ENCODE data around the gene SNX14. TPM values are rescaled to one million over a fixed set of nuclear protein-coding genes. Genes with fewer than 3 reads are reported as not detected.
"Not testable (repeated sequence)": the region's sequence is repeated elsewhere in the genome, so short reads cannot be mapped to it uniquely, and the experiment has no call there.

Gene SNX14
- total and polyA plus RNA-seq, 12 donors: 21.3 to 52.5 (median 28.5) TPM

DNA sequence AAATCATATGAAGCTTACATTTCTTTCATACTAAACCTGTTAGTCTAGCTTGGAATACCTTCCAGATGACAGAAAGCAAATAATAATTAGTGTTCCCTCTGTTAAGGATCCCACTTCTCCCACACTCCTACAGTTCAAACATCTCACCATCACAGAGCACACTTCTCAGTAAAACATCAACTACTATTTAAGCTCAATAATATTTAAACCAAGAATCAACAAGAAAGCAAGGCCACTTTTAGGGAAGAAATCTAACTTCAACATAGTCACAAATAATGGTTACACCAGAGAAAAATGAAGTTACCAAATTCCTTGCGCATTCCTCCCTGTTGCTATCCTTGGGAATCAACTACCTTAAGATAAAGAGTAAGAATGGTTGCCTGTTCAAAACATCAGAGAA is 1.6 kb downstream of the SNX14 start:
- Histone ChIP-seq H3K36me3 (peaks cover 0 to 8% (median 0%) of the 10 kb centered on the region in 9 donors), H3K27me3 (no peaks in the 10 kb centered on the region), H3K9me3 (no peaks in the 10 kb centered on the region), H3K4me1 (peaks cover 0 to 32% (median 27%) of the 10 kb centered on the region in 9 donors), H3K27ac (peak overlapping the region in 1 of 10 donors; percentile 93), H3K4me3 (peak overlapping the region in 8 of 10 donors; percentile 66 to 97 (median 86))
- DNase-seq (no peak), ATAC-seq (no peak)
- WGBS, 2 donors: 100% methylated on average over 1 of the region's 1 CpG
- TF ChIP-seq, protein P1, sequence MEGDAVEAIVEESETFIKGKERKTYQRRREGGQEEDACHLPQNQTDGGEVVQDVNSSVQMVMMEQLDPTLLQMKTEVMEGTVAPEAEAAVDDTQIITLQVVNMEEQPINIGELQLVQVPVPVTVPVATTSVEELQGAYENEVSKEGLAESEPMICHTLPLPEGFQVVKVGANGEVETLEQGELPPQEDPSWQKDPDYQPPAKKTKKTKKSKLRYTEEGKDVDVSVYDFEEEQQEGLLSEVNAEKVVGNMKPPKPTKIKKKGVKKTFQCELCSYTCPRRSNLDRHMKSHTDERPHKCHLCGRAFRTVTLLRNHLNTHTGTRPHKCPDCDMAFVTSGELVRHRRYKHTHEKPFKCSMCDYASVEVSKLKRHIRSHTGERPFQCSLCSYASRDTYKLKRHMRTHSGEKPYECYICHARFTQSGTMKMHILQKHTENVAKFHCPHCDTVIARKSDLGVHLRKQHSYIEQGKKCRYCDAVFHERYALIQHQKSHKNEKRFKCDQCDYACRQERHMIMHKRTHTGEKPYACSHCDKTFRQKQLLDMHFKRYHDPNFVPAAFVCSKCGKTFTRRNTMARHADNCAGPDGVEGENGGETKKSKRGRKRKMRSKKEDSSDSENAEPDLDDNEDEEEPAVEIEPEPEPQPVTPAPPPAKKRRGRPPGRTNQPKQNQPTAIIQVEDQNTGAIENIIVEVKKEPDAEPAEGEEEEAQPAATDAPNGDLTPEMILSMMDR (IDR thresholded peaks at IDR 0.05): no peak
- intact Hi-C loops (cut with DNase I): loop anchor here in 6 of 10 donors (2.0 to 5.0 kb wide), 3 partner anchors 50 to 87 kb away; partner anchors contain the start of gene SYNCRIP (in 2 of the 6)

DNA sequence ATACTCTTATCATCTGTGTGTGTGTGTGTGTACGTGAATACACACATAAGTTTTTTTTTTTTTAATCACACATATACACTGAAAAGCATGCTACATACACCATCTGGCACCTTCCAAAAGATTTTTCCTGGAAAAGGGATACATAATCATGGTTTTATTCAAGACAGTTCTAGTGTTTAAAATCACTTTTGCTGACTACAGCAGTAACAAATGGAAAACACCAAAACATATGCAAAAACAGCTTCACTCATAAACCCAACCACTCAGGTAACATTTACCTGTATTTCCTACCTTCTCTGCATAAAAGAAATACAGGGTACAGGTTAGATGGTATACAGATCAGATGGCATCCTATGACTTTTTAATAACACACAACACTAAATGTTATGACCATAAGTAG is 2.5 kb downstream of the SNX14 start:
- Histone ChIP-seq H3K36me3 (peaks cover 0 to 12% (median 0%) of the 10 kb centered on the region in 9 donors), H3K27ac (no peak overlapping the region), H3K4me3 (no peak overlapping the region), H3K4me1 (peaks cover 0 to 32% (median 27%) of the 10 kb centered on the region in 9 donors), H3K27me3 (no peaks in the 10 kb centered on the region), H3K9me3 (no peaks in the 10 kb centered on the region)
- no peak for DNase-seq
- intact Hi-C loops (cut with DNase I): loop anchor here in 5 of 10 donors (5.0 kb wide), 2 partner anchors 51 to 86 kb away; partner anchors contain the start of gene SYNCRIP (in 2 of the 5)
- ATAC-seq: no peak
- 78 to 90% methylated on average over 1 of the region's 1 CpG for WGBS, 2 donors
- TF ChIP-seq, protein P1 (IDR thresholded peaks at IDR 0.05): no peak

DNA sequence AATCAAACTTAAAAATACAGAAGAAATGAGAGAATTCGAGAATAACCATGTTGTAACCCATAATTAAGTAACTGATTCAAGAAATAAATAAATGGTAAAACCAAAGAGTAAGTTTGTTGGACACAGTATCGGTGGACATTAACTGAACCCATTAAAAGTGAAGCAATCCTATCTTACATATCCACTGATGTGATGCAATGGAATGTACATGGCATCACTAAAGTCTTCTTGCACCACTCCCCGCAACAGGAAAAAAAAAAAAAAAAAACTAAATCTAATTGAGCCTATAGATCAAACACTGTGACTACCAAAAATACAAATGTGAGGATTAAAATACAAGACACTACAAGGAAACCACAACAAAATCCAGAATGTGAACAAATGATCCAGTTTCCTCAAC is 7.9 kb downstream of the SNX14 start:
- ATAC-seq (no peak), DNase-seq (no peak)
- Histone ChIP-seq H3K4me3 (no peak overlapping the region), H3K4me1 (peaks cover 0 to 9% (median 4%) of the 10 kb centered on the region in 9 donors), H3K36me3 (peaks cover 0 to 12% (median 0%) of the 10 kb centered on the region in 9 donors), H3K27ac (no peak overlapping the region), H3K27me3 (no peaks in the 10 kb centered on the region), H3K9me3 (peaks cover 0 to 40% (median 11%) of the 10 kb centered on the region in 11 donors)
- intact Hi-C loops (cut with DNase I): no loop called here
- WGBS, 2 donors: 96 to 98% methylated on average over 3 of the region's 3 CpGs
- TF ChIP-seq, protein P1 (IDR thresholded peaks at IDR 0.05): no peak

DNA sequence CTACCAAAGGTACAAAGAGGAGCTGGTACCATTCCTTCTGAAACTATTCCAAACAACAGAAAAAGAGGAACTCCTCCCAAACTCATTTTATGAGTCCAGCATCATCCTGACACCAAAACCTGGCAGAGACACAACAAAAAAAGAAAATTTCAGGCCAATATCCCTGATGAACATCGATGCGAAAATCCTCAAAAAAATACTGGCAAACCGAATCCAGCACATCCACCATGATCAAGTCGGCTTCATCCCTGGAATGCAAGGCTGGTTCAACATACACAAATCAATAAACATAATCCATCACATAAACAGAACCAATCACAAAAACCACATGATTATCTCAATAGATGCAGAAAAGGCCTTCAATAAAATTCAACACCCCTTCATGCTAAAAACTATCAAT is 10.8 kb downstream of the SNX14 start:
- Histone ChIP-seq H3K36me3 (peaks cover 0 to 22% (median 0%) of the 10 kb centered on the region in 9 donors), H3K4me1 (peaks cover 0 to 35% (median 14%) of the 10 kb centered on the region in 9 donors), H3K9me3 (peaks cover 0 to 40% (median 11%) of the 10 kb centered on the region in 11 donors)
- H3K27me3 ChIP-seq; H3K4me3 ChIP-seq; DNase-seq; H3K27ac ChIP-seq; ATAC-seq; intact Hi-C loops (cut with DNase I): not testable (repeated sequence)
- WGBS, 2 donors: 97 to 98% methylated on average over 4 of the region's 4 CpGs

DNA sequence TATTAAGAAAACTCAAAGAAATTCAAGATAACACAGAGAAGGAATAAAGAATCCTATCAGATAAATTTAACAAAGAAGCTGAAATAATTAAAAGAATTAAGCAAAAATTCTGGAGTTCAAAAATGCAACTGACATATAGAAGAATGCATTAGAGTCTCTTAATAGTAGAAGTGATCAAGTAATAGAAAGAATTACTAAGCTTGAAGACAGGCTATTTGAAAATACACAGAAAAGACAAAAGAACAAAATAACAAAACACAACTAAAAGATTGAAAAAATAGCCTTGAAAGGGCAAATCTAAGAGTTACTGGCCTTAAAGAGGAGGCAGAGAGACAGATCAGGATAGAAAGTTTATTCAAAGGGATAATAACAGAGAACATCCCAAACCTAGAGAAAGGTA is 12.1 kb downstream of the SNX14 start:
- no peak overlapping the region for H3K27ac ChIP-seq
- peaks cover 0 to 40% (median 11%) of the 10 kb centered on the region in 11 donors for H3K9me3 ChIP-seq
- H3K4me3 ChIP-seq: no peak overlapping the region
- H3K27me3 ChIP-seq: no peaks in the 10 kb centered on the region
- peaks cover 0 to 17% (median 0%) of the 10 kb centered on the region in 9 donors for H3K36me3 ChIP-seq
- TF ChIP-seq, protein P1 (IDR thresholded peaks at IDR 0.05): no peak
- intact Hi-C loops (cut with DNase I): no loop called here
- no peak for ATAC-seq
- H3K4me1 ChIP-seq: peaks cover 0 to 47% (median 25%) of the 10 kb centered on the region in 9 donors
- DNase-seq: no peak

All from heart right ventricle (tissue), 16 donors.